IMR-90 (cell line): ENCODE results near the gene UFC1. TPM values are rescaled to one million over a fixed set of nuclear protein-coding genes. Genes with fewer than 3 reads are reported as not detected.
A peak's percentile ranks its signal among the peaks of the same experiment; 100 is the strongest.

Experiments used
- ATAC-seq: fragments of 200-7000 bp; cut with Tn5 transposase; 2 replicates; pipeline ENCODE4 v1.9.1; 2020; ENCODE audit warnings: low read depth, mild to moderate bottlenecking, moderate library complexity
- BruUV-seq: library from RNA; stranded (reverse); fragments of 400-500 nt; replicated peaks from 2 replicates; lab custom pipeline; 2021; lab: Mats Ljungman, UMichigan
- CTCF ChIA-PET: fragments of 300-600 bp; formaldehyde crosslinking; extraction: SDS; loops from one replicate; lab custom pipeline; 2021; ENCODE audit warnings: antibody characterized with exemption; lab: Yijun Ruan, JAX
- POLR2A ChIA-PET: fragments of 300-600 bp; sonication (Branson Sonifier 250); formaldehyde crosslinking; loops from one replicate; lab custom pipeline; 2022; ENCODE audit warnings: antibody characterized with exemption; ENCODE audit not compliant: unreplicated experiment; lab: Charles Lee
- DNase-seq: peaks from one replicate; pipeline ENCODE4 v3.0.0; 2013
- H2AFZ ChIP-seq: replicated peaks from 2 replicates; pipeline ENCODE3; 2013; ENCODE audit warnings: low read length, mild to moderate bottlenecking; ENCODE audit not compliant: poor library complexity
- H2AK5ac ChIP-seq: 2 replicates; pipeline ENCODE4 v1.6.1; 2013; ENCODE audit warnings: low read depth, low read length, inconsistent platforms
- H2AK9ac ChIP-seq: replicated peaks from 2 replicates; pipeline ENCODE3; 2013; ENCODE audit warnings: mild to moderate bottlenecking, low read depth, low read length, moderate library complexity; ENCODE audit not compliant: poor library complexity
- H2BK120ac ChIP-seq: 2 replicates; pipeline ENCODE4 v1.6.1; 2013; ENCODE audit warnings: low read depth, low read length, inconsistent platforms
- H2BK15ac ChIP-seq: 3 replicates; pipeline ENCODE4 v1.6.1; 2013; ENCODE audit warnings: low read depth, low read length, inconsistent platforms
- H2BK20ac ChIP-seq: 2 replicates; pipeline ENCODE4 v1.6.1; 2013; ENCODE audit warnings: low read depth, mild to moderate bottlenecking, inconsistent platforms, low read length, moderate library complexity
- H2BK5ac ChIP-seq: 2 replicates; pipeline ENCODE4 v1.6.1; 2013; ENCODE audit warnings: mild to moderate bottlenecking, low read depth, low read length, inconsistent platforms; ENCODE audit not compliant: poor library complexity, severe bottlenecking
- H3K14ac ChIP-seq: replicated peaks from 2 replicates; pipeline ENCODE4 v1.6.1; 2013; ENCODE audit warnings: low read depth, low read length, inconsistent platforms
- H3K18ac ChIP-seq: 2 replicates; pipeline ENCODE4 v1.6.1; 2013; ENCODE audit warnings: low read depth, low read length, control low read depth
- H3K23ac ChIP-seq: 2 replicates; pipeline ENCODE4 v1.6.1; 2013; ENCODE audit warnings: low read depth, low read length, inconsistent platforms
- H3K27ac ChIP-seq: 2 replicates; pipeline ENCODE4 v1.5.1; 2013; ENCODE audit warnings: mild to moderate bottlenecking, control low read depth, low read length; ENCODE audit not compliant: insufficient read depth
- H3K27me3 ChIP-seq: 2 replicates; pipeline ENCODE4 v1.6.1; 2013; ENCODE audit warnings: low read length; ENCODE audit not compliant: control insufficient read depth, insufficient read depth
- H3K36me3 ChIP-seq: 2 replicates; pipeline ENCODE4 v1.6.1; 2013; ENCODE audit warnings: low read length, mixed read lengths; ENCODE audit not compliant: control insufficient read depth, insufficient read depth
- H3K4ac ChIP-seq: 2 replicates; pipeline ENCODE4 v1.6.1; 2013; ENCODE audit warnings: low read depth, low read length, inconsistent platforms
- H3K4me1 ChIP-seq: 2 replicates; pipeline ENCODE4 v1.6.1; 2013; ENCODE audit warnings: low read length, mixed read lengths; ENCODE audit not compliant: control insufficient read depth, insufficient read depth
- H3K4me2 ChIP-seq: 2 replicates; pipeline ENCODE4 v1.6.1; 2013; ENCODE audit warnings: low read depth, mild to moderate bottlenecking, control low read depth, low read length, moderate library complexity
- H3K4me3 ChIP-seq: 2 replicates; pipeline ENCODE4 v1.5.1; 2013; ENCODE audit warnings: low read depth, mild to moderate bottlenecking, control low read depth, low read length, moderate library complexity; ENCODE audit not compliant: insufficient read depth
- H3K56ac ChIP-seq: 2 replicates; pipeline ENCODE4 v1.6.1; 2013; ENCODE audit warnings: low read length, inconsistent platforms; ENCODE audit not compliant: insufficient read depth; ENCODE audit errors: extremely low read depth
- H3K79me1 ChIP-seq, 2 experiments: 2 replicates each; pipeline ENCODE4 v1.6.1; 2013; ENCODE audit warnings: low read length in 2 of 2, inconsistent platforms in 1 of 2, low read depth in 1 of 2
- H3K9ac ChIP-seq: 2 replicates; pipeline ENCODE4 v1.6.1; 2013; ENCODE audit warnings: low read depth, low read length, control low read depth
- H3K9me1 ChIP-seq: 2 replicates; pipeline ENCODE4 v1.6.1; 2013; ENCODE audit warnings: low read length, inconsistent platforms; ENCODE audit not compliant: insufficient read depth
- H3K9me3 ChIP-seq: 2 replicates; pipeline ENCODE4 v1.6.1; 2013; ENCODE audit warnings: low read length; ENCODE audit not compliant: control insufficient read depth, insufficient read depth
- H4K20me1 ChIP-seq: 2 replicates; pipeline ENCODE4 v1.6.1; 2013; ENCODE audit warnings: low read length, inconsistent platforms; ENCODE audit not compliant: insufficient read depth
- H4K5ac ChIP-seq: 2 replicates; pipeline ENCODE4 v1.6.1; 2013; ENCODE audit warnings: mild to moderate bottlenecking, low read depth, low read length, control low read depth
- H4K8ac ChIP-seq, 2 experiments: 2 replicates each; pipeline ENCODE4 v1.6.1; 2013; ENCODE audit warnings: low read depth in 2 of 2, low read length in 2 of 2, control low read depth in 1 of 2, inconsistent platforms in 1 of 2
- H4K91ac ChIP-seq: 2 replicates; pipeline ENCODE4 v1.6.1; 2013; ENCODE audit warnings: low read depth, low read length, inconsistent platforms; ENCODE audit not compliant: insufficient read depth
- NFE2L2 ChIP-seq: fragments of 150-350 bp; IDR thresholded peaks from 2 replicates; pipeline ENCODE4 v1.6.1; 2016; ENCODE audit warnings: low read depth, mild to moderate bottlenecking, low read length
- WGBS, 2 experiments: methylation state at CpG; one replicate each; pipeline versions ENCODE4 v1.1.5 to v1.1.7; 2013; ENCODE audit warnings: missing lambda C conversion rate in 2 of 2; ENCODE audit not compliant: insufficient read length in 1 of 2; ENCODE audit errors: extremely low coverage in 2 of 2; 5-methylcytosine and 5-hydroxymethylcytosine counted together
- dilution Hi-C: fragments of 300-500 bp; cut with HindIII; formaldehyde crosslinking; loops from one replicate; pipeline ENCODE4 v1.14.3; 2018; ENCODE audit warnings: low sequenced_read_pairs; ENCODE audit not compliant: unreplicated experiment
- in situ Hi-C: fragments of 300-500 bp; cut with MboI; formaldehyde crosslinking; loops from 3 replicates; pipeline ENCODE4 v1.14.3; 2019; ENCODE audit warnings: low sequenced_read_pairs, inconsistent platforms, mixed read lengths
- intact Hi-C: fragments of 100-400 bp; cut with micrococcal nuclease; formaldehyde crosslinking; loops from 2 replicates; pipeline ENCODE4 v1.10.0; 2022
- polyA plus RNA-seq, 3 experiments: library from polyadenylated mRNA; depleted of rRNA; stranded (reverse); fragments of >200 nt; gene quantifications; 2 replicates each; pipeline ENCODE4 v1.2.3, GENCODE V29; 2012; ENCODE audit warnings: low replicate concordance in 1 of 3
- total RNA-seq: library from RNA; depleted of rRNA; stranded (reverse); fragments of >200 nt; gene quantifications from 2 replicates; pipeline ENCODE4 v1.2.3, GENCODE V29; 2012

Gene UFC1
- total and polyA plus RNA-seq, 2 of the 4 experiments (the other 2 are of a cell fraction), result 134 to 140 TPM

- DNase-seq (no peak), ATAC-seq (no peak)
- Histone ChIP-seq H4K8ac (peak overlapping the region; percentile 85 to 96; a peak in 3 of 4 replicates), H2BK15ac (peak overlapping the region; percentile 59; the same call in 1 of the 3 replicates), H3K79me1 (peaks cover 14 to 28% of the 10 kb centered on the region in 2 experiments), H3K56ac (no peak overlapping the region), H4K91ac (peak overlapping the region; percentile 98), H3K14ac (peak overlapping the region; percentile 99; the same call in 1 of the 2 replicates), H3K4me3 (no peak overlapping the region), H3K4ac (peak overlapping the region; percentile 94), H3K9ac (no peak overlapping the region), H2AK9ac (peak overlapping the region; percentile 94), H3K27ac (peak overlapping the region; percentile 88; the same call in 1 of the 2 replicates), H2AFZ (peak overlapping the region; percentile 98), H4K5ac (peak overlapping the region; percentile 84), H3K36me3 (peaks cover 5% of the 10 kb centered on the region; the same call in 1 of the 2 replicates), H2BK120ac (peak overlapping the region; percentile 95; the same call in 1 of the 2 replicates), H3K4me1 (peaks cover 31% of the 10 kb centered on the region), H2AK5ac (peak overlapping the region; percentile 94), H4K20me1 (no peaks in the 10 kb centered on the region), H3K23ac (peak overlapping the region; percentile 74; the same call in 1 of the 2 replicates), H2BK5ac (peak overlapping the region; percentile 90), H2BK20ac (0 out of 2 replicates have a peak overlapping the region, but pooled peaks have one; percentile 66), H3K18ac (no peak overlapping the region), H3K9me3 (no peaks in the 10 kb centered on the region), H3K9me1 (peaks cover 24% of the 10 kb centered on the region), H3K27me3 (no peaks in the 10 kb centered on the region), H3K4me2 (no peak overlapping the region)
- in situ Hi-C loops, result no loop called here
- ChIA-PET CTCF (interaction anchor here (0.5 to 0.6 kb wide), 3 partner anchors 88 to 296 kb away, joined by 3 read pairs; no protein-coding TSS in a partner anchor), POLR2A (interaction anchor here (0.5 kb wide), 1 partner anchor 72 kb away, joined by 3 read pairs; no protein-coding TSS in a partner anchor)
- dilution Hi-C loops, result no loop called here
- TF ChIP-seq NFE2L2, result no peak
- no TSS peak for BruUV-seq
- intact Hi-C loops, result no loop called here
- WGBS, 2 experiments, result no CpG with 5 or more reads among the region's 5 CpGs
These were observed 46.7 kb downstream of the UFC1 start for GRCh38 chr1:161200421-161200991.
